IPS-NIHi7 (cell line): Measurements from ENCODE around the gene ITGA8.
"Not testable (repeated sequence)": the region's sequence is repeated elsewhere in the genome, so short reads cannot be mapped to it uniquely, and the experiment has no call there.

Experiments
- DNase-seq: peaks from one replicate; pipeline ENCODE4 v3.0.0; 2012; ENCODE audit warnings: mixed read lengths; ENCODE audit errors: extremely low spot score

Gene ITGA8

GRCh38 chr10:15550950-15551349 lies 168.8 kb downstream of the ITGA8 start:
- no peak for DNase-seq

DNA sequence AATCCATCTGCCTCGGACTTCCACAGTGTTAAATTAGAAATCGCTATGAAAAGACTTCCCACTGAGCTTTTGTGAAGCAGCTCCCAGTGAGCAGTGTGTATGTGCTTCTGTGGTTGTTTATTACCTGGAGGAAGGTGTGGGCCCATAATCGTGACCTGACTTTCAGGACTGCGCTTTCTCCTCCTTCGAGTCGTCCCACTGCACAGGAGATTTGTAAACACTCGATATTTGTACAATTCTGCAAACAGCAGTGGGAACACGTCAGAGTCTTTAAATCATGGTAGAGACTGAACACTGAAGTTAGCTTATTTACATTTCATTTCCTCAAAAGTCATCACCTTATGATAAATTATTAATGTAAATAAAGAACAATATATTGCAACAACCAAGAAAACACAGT lies 171.4 kb downstream of the ITGA8 start:
- no peak for DNase-seq

DNA sequence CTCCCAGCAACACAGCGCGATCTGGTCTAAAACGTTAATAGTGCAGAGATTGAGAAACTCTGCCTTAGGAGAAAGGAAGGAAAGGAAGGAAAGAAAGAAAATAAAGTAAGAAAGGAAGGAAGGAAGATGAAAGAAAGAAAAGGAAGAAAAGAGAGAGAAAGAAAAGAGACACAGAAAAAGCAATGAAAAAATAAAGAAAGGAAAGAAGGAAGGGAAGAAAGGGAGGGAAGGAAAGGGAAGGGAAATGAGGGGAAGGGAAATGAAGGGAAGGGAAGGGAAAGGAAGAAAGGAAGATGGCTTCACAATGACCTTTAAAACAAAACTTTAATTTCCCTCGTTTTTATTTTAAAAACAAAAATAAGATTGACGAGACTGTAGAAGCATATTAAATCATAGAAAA lies 173.1 kb downstream of the ITGA8 start:
- no peak for DNase-seq

- no peak for DNase-seq
Observed at GRCh38 chr10:15545884-15546283, 173.8 kb downstream of the ITGA8 start.

- DNase-seq: no peak
Observed at GRCh38 chr10:15545266-15545665, 174.5 kb downstream of the ITGA8 start.

GRCh38 chr10:15543994-15544393 lies 175.7 kb downstream of the ITGA8 start:
- no peak for DNase-seq

DNA sequence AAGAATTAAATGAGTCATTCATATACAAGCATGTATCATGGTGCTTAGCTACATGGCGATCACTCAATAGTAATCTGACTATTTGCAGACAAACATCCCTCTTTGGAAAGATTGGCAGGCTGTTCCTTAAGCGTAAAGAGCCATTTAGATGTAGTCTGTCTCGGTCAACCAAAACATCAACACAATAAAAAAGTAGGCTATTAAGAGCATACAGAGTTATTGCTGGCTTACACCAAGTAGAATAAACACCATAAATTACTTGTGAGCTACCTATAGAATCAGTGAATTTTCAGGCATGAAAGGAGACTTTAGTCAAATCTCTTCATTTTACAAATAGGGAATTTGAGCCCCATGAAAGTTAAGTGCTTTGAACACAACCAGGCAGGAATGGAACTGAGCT lies 176.9 kb downstream of the ITGA8 start:
- no peak for DNase-seq

DNA sequence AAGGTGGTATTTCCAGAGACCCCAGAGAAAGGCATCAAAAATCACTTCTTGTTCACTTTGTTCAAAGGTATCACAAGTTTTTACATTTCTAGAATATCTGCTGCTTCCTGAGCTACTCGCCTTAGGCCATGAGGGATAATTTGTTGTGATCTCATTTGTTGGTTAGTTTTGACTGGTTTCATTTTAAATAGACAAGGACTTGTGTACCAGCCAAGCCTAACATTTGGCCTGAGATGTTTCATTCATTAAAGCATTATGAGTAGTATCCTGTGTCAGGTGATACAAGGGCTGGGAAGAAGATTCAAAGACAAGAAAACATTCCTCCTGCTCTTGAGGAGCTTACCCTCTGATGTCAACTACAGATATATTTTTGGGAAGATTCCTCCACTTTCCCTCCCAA lies 178.3 kb downstream of the ITGA8 start:
- DNase-seq: no peak

- no peak for DNase-seq
Observed at GRCh38 chr10:15540727-15541126, 179.0 kb downstream of the ITGA8 start.

- no peak for DNase-seq
Observed at GRCh38 chr10:15539262-15539661, 180.5 kb downstream of the ITGA8 start.

GRCh38 chr10:15534928-15535538 lies 184.7 kb downstream of the ITGA8 start:
- not testable (repeated sequence) for DNase-seq

DNA sequence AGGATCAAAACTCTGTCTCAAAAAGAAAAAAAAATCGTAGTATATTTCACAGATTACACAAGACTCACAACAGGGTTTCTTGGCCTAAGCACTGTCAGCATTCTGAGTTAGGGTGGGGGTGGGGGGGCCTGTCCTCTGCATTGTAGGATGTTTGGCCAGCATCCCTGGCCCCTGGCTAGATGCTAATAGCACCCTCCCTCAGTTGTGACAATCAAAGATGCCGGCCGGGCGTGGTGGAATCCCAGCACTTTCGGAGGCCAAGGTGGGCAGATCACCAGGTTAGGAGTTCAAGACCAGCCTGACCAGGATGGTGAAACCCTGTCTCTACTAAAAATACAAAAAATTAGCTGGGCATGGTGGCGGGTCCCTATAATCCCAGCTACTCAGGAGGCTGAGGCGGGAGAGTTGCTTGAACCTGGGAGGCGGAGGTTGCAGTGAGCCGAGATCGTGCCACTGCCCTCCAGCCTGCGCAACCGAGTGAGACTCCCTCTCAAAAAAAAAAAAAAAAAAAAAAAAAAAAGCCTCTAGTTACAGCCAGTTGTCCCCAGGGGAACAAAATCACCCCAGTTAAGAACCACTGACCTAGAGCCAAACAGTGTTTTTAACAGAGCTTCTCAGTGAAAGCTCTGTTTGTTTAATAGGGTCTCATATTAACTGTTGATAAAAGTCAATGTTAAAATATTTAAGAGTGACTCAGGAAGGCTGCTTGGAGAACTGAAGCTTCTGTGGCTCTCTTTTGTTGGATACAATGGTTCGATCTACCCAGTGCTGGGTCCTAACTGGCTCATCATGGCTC lies 187.6 kb downstream of the ITGA8 start:
- DNase-seq: no peak

DNA sequence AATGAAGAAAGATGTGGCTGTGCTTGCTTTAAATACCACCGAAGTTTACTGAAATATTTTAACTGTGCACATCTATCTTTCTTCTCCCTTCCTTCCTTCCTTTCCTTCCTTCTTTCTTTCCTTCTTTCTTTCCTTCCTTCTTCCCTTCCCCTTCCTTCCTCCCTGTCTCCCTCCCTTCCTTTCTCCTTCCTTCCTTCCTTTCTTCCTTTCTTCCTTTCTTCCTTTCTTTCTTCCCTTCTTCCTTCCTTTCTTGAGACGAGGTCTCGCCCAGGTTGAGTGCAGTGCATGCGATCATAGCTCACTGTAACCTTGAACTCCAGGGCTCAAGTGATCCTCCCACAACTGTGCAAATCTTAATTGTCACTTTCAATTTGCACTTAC lies 190.9 kb downstream of the ITGA8 start:
- no peak for DNase-seq

DNA sequence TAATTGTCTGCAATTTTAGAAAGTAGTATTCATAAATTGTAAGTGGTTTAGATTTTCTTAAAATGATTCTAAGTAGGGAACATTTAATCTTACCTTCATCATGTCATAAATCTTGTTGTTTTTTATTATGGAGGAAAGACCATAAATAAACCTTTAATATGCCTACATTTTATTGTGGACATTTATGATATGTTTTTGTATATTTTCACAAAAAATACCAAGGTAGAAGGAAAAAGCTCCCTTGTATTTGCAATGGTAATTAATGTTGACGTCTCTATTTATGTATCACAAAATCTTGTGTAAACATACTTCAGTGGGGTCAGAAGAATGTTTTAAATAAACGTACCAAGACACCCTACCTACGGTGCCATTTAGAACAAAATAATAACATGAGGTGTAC lies 193.0 kb downstream of the ITGA8 start:
- DNase-seq: no peak

DNA sequence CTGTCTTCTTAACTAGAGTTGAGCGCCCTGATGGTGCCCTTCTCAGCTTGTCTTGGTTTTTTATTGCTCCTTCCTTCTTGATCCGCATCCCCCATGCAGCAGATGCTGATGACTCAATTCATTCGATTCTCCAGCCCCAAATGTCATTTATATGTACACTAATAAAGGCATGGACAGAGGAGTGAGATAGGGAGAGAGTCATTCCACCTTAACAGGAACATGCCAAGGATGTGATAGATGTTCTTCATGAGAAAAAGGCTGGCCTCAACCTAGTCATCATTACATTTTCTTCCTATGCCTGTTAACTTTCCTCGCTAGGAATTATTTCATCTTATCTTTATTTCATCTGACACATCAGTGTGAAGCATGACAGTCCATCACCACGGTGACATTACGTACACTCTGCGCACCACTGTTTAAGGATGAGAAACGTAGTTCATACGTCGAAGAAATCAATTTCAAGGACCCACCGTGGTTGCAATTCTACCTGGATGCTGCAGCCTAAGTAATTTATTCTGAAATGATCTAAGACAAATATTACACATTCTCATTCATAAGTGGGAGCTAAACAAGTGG lies 198.3 kb downstream of the ITGA8 start:
- DNase-seq: no peak

- DNase-seq: no peak
Observed at GRCh38 chr10:15518250-15518649, 201.5 kb downstream of the ITGA8 start.

DNA sequence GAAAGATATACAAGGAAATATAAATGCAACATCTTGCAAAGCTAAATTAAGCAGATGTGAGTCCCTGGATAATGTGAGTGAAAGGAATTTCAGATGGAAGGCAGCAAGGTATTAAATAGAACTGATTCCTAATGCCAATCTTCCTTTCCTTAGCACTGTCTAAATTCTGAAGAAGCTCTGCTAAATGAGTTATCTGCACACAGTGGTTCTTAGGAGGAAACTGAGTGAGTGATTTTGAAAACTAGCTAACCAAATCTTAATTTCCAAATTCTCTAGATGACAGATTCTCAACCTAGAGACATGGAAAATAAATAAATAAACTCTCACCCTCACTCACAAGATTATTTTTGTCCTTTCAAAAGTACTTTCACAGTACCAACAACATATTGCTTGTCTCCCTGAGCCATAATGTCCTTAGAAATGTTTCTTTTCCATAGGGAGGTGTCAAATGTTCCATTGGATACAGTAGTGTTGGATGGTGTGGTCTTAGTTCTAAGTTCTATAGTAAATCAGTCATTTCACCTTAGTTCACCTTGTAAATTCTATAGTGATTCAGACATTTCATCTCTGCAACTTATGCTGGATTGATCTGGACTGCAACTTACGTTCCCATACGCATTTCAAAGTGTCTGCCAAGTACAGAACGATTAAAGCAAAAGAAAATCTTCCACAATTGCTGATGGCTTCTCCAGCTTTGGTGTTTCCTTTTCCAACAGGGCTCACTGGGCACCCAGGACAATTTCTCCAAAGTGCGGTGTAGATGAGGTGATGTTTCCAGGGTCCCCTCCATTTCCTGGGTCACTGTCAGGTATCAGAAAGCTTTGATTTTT lies 203.3 kb downstream of the ITGA8 start:
- DNase-seq: no peak

DNA sequence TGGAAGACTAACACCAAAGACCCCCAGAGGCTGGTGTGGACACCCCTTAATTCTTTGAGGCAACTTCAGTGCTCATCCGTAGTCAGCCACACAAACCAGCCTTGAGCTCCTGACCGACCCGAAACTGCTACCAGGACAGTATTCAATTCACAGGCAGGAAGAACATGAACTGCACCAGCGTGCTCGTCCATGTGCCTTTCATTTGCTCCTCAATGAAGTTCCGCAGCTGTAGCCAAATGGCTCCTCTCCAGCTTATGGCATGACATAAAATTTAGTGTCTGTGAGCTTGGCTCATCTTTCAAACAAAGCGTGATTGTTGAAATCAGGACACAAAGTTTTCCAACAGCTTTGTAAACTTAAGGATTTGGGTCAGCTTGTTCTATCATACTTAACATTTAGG lies 204.5 kb downstream of the ITGA8 start:
- no peak for DNase-seq

- DNase-seq: no peak
Observed at GRCh38 chr10:15510963-15511362, 208.8 kb downstream of the ITGA8 start.

DNA sequence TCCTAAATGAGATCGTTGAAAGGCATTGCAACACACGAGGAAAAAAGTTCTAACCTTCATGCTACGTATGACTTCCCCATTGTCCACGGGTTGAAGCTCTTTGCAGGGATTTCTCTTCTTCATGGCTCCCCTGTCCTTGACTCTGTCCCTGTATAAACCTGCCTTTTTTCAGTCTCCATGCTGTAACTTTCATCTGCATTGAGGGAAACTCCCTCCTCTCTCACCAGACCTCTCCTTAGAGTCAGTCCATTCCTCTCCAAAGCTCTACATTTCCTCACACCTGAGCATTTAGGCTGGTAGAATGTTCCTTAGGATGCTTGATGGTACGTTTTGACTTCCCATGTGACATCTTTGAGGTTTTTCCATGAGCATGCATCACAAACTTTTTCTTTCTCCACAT lies 214.4 kb downstream of the ITGA8 start:
- DNase-seq: no peak

- DNase-seq: no peak
Observed at GRCh38 chr10:15504101-15504840, 215.5 kb downstream of the ITGA8 start.
